GDM1 (cell line): ENCODE measurements around the gene ENSA.
"Not testable (repeated sequence)": the region's sequence is repeated elsewhere in the genome, so short reads cannot be mapped to it uniquely, and the experiment has no call there.

ENCODE experiments used
- DNase-seq: peaks from one replicate; lab custom pipeline; 2025; lab: John Stamatoyannopoulos, UW

The ENSA gene

DNA sequence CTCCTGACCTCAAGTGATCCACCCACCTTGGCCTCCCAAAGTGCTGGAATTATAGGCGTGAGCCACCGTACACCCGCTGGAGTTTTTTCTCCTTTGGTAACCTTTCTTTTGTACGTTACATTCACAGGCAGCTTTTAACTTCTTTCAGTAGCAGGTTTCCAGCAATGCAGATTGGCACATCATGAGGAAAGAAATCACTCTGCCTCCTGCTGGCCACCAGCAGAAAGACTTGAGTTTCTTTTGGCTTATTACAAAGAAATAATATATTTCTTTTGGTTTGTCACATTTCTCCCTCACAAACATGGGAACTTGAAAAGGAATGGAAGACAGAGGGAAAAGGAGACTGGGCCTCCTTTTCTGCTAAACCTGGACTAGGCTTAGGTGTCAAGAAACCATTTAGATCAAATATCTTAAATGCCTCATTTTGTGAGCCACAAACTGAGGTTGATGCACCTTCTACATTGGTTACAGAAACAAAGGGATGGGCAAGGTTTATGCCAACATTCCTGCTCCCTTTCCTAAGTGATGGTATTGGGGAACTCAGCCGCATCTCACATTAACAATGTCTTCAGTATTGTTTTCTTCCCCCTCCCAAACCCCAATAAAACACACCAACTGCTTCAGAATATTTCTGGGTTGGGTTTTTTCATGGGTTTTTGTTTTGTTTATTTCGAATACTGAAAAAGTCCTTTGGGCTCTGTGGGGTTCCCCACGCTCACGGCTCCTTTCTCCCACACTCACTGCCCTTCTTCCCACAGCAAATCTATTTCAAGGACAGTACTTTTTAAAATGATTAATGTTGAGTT lies 7.7 kb downstream of the ENSA start:
- DNase-seq: peak; percentile 27

DNA sequence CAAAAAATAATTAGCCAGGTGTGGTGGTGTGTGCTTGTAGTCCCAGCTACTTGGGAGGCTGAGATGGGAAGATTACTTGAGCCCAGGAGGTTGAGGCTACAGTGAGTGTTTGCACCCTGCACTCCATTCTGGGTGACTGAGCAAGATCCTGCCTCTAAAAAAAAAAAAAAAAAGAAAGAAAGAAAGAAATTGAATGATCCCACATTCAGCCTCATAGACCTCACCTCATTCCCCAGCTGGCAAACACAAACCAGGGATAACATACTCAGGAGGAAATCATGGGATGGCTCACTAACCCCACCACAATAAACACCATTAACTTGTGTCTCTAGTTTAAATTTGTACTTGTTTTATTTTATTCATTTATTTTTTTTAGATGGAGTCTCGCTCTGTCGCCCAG lies 8.5 kb downstream of the ENSA start:
- no peak for DNase-seq

DNA sequence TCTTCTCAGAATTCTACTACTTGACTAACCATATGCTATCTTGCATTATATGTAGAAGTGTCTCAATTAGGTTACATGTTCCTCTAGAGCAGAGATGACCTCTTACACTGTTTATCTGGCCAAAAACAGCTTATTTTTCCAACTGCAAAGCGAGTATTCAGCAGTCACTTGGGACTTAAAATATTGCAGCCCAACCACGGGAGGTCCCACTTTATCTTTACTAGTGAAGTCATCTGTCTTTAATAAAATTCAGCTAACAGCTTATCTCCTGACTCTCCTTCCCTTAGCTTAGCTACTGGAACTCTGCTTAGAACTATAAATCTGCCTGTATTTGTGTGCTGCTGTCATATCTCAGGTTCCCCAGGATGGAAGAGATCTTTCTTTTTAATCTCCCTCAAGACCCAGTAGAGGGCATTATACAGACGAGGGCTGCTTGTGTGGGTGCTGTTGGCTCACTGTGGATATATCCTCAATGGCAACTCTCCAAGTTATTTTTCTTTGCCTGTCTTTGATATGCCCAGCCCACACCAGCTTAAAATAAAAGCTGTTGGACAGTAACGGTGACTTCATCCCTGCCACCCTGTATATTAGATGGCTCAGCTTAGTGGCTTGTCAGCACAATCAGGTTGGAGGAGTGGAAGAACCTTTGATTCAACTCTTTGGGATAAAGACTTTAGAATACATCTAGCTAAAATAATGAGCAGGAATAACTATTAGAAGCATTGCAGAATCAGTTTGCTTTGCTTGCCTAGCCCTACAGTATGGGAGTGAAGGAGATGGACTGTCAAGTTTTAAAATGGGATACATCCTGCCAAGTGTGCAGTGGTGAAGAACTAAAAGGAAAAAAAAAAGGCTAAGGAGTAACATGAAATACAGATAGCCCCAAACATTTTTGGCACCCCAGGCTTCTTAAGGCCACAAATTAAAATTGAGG lies 9.6 kb downstream of the ENSA start:
- DNase-seq: no peak

DNA sequence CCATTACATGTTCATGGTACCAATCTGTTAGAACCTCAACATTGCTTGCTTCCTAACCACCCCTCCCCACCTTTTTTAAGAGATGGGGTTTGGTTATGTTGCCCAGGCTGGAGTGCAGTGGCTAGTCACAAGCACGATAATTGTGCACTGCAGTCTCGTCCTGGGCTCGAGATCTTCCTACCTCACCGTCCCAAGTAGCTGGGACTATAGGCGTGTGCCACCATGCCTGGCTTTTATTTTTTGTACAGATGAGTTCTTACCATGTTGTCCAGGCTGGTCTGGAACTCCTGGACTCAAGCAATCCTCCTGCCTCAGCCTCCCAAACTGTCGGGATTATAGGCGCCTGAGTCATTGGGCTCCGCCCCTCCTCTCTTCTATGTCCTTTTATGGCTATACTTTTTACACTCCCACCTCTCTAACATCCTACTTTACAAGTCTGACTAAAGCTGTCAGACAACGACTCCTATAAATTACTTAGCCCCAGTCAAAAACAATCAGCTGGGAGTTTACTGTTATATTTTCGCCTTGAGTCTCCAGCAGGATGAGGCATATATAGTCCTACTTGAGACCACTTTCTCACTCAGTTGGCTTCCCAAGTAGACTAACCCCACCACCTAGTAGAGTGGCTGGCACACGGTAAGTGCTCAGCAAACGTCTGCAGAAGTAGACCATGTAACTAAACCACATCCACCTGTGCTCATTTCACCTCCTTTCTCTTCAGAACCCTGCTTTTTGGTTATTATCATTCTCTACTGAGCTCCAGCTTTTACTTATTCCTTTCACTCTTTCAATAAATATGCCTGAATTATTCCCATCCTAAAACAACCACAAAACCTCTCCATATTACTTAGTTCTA lies 13.8 kb downstream of the ENSA start:
- no peak for DNase-seq

DNA sequence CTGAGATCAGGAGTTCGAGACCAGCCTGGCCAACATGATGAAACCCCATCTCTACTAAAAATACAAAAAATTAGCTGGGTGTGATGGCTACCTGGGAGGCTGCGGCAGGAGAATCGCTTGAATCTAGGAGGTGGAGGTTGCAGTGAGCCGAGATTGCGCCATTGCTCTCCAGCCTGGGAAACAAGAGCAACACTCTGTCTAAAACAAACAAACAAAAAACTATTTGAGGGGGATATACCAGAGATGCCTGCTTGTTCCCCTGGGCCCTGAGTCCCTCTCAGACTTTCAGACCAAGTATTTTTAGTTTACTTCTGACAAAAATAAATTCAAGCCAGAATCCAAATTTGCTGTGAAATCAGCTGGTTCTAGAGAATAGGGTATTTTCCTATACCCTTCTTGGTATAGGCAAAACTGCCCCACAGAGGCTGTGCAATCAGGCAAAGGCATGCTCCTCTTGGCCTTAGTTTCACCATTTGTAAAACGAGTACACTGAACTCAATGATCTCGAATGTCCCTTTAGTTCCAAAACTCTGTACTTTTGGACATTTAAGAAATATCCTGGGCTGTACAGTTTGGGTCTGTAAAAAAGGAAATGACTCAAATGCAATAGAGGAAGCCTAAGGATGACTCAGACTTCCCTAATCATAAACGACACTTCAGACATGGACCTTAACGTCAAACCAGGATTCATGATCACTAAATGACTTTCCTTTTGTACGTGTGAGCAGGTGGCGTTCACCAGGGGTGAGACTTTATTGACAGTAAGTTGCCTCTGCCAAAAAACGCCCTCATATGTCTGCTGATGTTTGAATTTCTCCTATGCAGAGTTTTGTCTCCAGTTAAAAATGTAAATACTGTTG lies 16.1 kb downstream of the ENSA start:
- DNase-seq: peak; percentile 78

DNA sequence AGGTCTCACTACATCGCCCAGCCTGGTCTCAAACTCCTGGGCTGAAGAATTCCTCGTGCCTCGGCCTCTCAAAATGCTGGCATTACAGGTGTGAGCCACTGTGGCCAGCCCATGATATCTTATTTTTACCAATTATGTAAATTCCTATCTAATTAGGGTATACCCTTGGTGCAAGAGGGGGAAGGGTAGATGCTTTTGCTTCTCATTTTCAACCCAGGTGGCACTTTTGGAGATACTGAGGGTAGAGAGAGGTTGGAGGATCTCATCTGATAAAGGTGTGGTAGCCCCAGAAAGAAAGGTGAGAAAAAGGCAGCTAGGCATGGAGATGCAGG lies 17.4 kb downstream of the ENSA start:
- no peak for DNase-seq

DNA sequence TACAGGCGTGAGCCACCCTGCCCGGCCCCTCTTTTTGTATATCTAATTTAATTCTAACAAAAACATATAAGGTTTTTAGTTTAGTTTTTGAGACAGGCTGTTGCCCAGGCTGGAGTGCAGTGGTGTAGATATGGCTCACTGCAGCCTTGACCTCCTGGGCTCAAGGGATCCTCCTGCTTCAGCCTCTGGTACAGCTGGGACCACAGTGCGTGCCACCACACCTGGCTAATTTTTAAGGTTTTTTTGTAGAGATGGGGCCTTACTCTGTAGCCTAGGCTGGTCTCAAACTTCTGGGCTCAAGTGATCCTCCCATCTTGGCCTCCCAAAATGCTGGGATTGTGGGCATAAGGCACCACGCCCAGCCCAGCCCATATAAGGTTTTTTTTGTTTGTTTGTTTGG lies 18.8 kb downstream of the ENSA start:
- no peak for DNase-seq

DNA sequence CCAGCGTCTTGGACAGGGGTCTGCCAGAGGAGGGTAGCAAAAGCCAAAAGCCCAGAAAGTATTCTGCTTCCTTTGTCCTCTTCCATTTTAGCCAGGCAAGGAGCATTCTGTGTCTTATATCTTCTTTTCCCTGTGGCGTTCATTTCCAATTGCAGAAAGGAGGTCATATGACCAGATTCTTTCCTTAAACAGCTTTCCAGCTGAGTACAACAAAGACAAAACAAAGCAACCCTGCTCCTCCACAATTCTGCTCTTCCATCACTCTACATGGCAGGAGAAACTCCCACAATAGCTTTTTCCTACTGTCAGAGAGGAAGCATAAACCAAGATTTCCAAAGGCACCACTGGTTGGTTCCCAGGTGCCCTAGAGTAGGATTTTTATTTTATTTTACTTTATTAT lies 19.7 kb downstream of the ENSA start:
- no peak for DNase-seq

DNA sequence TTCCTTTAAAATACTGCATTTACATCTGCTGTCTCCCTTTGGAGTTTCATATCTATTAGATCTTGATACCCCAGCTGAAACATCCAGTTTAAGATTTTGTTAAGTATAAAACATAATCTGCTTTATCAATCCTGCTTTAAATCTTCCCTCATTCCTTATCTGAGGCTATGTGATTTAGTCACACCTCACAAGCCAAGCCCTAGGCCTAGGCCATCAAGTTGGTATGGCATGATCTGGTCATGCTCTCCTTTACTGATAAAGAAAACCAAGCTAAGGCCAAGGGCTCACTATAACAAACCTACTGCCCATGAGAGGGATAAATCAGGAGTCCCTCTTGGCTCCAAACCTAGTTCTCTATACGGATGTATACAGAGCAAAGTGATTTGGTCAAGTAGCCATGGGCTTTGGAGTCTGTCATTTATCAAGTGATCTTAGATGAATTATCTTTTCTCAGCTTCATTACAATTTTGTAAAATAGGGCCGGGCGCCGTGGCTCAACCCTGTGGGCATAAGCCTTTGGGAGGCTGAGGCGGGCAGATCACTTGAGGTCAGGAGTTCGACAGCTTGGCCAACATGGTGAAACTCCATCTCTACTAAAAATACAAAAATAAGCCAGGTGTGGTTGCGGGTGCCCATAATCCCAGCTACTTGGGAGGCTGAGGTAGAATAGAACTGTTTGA lies 22.8 kb downstream of the ENSA start:
- DNase-seq: no peak

DNA sequence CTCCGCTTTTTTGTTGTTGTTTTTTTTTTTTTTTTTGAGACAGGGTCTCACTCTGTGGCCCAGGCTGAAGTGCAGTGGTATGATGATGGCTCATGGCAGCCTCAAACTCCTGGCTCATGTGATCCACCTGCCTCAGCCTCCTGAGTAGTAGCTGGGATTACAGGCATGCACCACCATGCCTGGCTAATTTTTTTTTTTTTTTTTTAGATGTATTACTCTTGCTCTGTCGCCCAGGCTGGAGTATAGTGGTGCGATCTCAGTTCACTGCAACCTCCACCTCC lies 24.0 kb downstream of the ENSA start:
- DNase-seq: not testable (repeated sequence)

DNA sequence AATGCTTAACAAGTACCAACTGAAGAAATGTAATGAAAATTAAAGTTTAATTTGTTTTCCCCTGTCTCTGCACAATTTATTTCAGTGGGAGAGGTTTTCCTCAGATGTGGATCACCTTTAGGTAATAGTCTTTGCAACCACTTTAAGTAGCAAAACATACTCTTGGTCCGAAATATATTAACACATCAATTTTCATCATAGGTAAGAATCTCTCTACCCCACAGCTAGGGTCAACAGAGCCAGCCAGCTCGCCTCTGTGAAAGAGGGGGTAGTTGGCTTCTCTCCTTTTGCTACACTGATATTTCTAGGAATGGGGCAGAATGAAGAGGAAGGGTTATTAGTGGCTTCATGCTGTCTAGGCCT lies 25.2 kb downstream of the ENSA start:
- DNase-seq: no peak

DNA sequence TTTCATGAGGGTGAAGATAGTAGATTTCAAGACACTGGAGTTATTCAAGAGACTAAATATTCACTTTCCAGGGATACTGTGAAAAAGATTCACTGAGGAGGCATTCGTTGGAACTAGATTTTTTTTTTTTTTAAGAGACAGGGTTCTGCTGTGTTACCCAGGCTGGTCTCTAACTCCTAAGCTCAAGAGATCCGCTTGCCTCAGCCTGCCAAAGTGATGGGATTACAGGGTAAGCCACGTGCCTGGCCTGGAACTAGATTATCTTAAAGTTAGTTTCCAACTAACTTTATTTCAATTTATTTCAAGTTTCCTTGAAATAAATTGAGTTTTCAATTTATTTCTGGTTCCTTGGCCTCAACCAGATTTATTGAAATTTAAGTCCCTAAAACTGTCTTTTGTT lies 25.7 kb downstream of the ENSA start:
- DNase-seq: no peak

DNA sequence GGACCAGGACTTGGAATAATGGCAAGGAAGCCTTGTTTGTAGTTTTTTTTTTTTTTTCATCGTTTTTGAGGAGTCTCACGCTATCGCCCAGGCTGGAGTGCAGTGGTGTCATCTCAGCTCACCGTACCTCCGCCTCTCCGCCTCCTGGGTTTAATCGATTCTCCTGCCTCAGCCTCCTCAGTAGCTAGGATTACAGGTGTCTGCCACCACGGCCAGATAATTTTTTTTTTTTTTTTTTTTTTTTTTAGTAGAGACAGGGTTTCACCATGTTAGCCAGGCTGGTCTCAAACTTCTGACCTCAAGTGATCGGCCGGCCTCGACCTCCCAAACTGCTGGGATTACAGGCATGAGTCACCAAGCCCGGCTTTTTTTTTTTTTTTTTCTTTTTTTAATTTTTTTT lies 27.0 kb downstream of the ENSA start:
- DNase-seq: not testable (repeated sequence)

DNA sequence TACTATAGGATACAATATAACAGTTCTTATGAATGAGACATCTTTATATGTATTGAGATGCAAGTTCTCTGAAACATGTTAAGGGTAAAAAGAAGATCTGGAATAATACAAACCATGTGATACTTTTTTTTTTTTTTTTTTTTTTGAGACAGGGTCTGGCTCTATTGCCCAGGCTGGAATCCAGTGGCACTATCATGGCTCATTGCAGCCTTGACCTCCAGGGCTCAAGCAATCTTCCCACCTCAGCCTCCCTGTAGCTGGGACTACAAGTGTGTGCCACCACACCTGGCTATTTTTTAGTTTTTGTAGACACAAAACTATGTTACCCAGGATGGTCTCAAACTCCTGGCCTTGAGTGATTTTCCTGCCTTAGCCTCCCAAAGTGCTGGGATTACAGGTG lies 27.9 kb downstream of the ENSA start:
- no peak for DNase-seq

DNA sequence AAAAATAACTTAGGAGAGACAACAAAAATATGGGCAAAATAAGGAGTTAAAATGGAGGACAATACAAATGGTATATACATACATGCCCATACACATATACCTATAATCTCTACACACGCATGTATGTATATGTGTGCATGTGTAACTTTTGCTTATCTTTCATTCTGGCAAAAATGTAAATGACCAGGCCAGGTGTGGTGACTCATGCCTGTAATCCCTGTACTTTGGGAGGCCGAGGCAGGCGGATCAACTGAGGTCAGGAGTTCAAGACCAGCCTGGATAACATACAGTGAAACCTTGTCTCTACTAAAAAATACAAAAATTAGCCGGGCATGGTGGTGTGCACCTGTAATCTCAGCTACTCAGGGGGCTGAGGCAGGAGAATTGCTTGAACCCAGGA lies 31.1 kb downstream of the ENSA start:
- DNase-seq: not testable (repeated sequence)

DNA sequence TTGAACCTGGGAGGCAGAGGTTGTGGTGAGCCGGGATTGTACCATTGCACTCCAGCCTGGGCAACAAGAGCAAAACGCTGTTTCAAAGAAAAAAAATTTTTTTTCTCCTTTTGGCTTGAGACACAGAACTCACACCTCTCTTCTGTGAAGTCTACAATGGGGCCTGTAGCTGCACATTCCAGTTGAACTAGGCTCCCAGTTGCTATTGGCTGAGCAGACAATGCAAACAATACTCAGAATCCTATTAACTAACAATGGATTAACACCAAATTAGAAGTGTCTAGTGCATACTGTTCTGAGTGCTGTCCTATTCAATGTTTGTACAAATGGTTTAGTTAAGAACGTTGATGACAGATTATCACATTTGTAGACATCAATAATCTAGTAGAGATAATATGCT lies 32.4 kb downstream of the ENSA start:
- DNase-seq: no peak

DNA sequence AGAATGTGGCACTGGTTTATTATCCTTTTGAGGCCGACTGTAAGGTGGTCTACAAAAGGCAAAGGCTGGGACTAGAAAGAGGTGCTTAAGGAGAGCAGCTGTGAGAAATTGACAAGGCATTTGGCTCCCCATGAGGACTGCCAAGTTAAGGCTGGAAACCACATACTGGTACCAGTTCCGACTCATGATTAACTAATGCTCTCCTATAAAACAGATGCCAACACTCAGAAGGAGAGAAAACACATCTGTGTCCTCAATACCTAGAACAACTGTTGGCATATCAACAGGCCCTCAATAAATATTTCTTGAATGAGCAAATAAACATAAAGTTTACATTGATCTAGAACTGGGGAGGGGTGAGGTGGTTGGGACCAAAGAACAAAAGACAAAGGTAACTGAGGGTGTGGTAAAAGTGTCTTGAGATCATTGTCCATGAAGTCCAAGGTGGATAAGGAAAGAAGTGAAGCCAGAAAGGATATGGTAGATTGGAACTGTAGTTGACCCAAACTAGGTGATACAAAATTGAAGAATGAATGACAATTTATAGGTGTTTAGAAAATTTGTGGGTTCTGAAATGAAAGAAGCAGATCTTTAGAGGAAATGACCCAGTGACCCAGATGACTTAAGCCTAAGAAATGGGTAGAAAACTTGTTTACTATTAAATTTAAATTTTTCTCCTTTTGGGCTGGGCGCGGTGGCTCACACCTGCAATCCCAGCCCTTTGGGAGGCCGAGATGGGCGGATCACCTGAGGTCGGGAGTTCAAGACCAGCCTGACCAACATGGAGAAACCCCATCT lies 33.1 kb downstream of the ENSA start:
- no peak for DNase-seq

DNA sequence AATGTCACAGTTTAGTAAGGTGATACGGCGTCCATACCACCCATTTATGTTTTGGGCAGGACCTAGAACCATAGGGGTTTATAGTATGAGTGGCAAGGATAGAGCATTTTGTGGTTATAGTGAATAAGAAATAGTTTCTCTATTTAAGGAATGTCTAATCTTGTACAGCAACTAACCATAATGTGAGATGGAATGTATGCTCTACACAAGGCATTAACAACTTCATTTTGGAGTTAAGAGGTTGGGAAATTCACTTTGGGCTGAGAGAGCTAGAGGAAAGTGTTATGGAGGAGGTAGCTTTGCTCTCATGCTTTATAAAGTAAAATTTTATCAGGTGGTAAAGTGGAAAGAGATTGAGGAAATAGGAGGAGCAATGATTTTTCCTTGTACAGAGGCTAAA lies 47.0 kb downstream of the ENSA start:
- no peak for DNase-seq

DNA sequence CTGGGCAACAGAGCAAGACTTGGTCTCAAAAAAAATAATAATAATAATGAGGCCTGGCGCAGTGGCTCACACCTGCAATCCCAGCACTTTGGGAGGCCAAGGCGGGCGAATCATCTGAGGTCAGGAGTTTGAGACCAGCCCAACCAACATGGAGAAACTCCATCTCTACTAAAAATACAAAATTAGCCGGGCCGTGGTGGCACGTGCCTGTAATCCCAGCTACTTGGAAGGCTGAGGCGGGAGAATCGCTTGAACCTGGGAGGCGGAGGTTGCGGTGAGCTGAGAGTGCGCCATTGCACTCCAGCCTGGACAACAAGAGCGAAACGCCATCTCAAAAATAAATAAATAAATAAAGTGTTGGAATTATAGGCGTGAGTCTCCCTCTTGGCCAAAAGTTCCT lies 47.5 kb downstream of the ENSA start:
- not testable (repeated sequence) for DNase-seq

DNA sequence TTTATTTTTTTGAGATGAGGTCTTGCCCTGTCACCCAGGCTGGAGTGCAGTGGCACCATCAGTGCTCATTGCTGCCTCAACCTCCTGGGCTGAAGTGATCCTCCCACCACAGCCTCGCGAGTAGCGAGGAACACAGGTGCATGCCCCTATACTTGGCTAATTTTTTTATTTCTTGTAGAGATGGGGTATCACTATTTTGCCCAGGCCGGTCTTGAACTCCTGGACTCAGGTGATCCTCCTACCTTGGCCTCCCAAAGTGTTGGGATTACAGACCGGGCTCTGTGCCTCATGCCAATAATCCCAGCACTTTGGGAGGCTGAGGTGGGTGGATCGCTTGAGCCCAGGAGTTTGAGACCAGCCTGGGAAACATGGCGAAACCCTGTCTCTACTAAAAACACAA lies 48.0 kb downstream of the ENSA start:
- not testable (repeated sequence) for DNase-seq
